ENCODE results near the gene MYO7A.

Gene MYO7A

GRCh38 chr11:77158041-77158695 is 30.1 kb downstream of the MYO7A start:
- TF ChIP-seq, protein P1, sequence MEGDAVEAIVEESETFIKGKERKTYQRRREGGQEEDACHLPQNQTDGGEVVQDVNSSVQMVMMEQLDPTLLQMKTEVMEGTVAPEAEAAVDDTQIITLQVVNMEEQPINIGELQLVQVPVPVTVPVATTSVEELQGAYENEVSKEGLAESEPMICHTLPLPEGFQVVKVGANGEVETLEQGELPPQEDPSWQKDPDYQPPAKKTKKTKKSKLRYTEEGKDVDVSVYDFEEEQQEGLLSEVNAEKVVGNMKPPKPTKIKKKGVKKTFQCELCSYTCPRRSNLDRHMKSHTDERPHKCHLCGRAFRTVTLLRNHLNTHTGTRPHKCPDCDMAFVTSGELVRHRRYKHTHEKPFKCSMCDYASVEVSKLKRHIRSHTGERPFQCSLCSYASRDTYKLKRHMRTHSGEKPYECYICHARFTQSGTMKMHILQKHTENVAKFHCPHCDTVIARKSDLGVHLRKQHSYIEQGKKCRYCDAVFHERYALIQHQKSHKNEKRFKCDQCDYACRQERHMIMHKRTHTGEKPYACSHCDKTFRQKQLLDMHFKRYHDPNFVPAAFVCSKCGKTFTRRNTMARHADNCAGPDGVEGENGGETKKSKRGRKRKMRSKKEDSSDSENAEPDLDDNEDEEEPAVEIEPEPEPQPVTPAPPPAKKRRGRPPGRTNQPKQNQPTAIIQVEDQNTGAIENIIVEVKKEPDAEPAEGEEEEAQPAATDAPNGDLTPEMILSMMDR (IDR thresholded peaks at IDR 0.05; ENCODE audit: borderline replicate concordance, control extremely low read depth, extremely low read depth, insufficient read depth, missing control alignments): no peak
- in situ Hi-C loops (cut with MboI; ENCODE audit: low sequenced_read_pairs, unreplicated experiment): no loop called here
- DNase-seq (ENCODE audit: low spot score): no peak

GRCh38 chr11:77159219-77159936 is 31.3 kb downstream of the MYO7A start:
- TF ChIP-seq, protein P1 (IDR thresholded peaks at IDR 0.05; ENCODE audit: borderline replicate concordance, control extremely low read depth, extremely low read depth, insufficient read depth, missing control alignments): no peak
- in situ Hi-C loops (cut with MboI; ENCODE audit: low sequenced_read_pairs, unreplicated experiment): no loop called here
- DNase-seq (ENCODE audit: low spot score): no peak

DNA sequence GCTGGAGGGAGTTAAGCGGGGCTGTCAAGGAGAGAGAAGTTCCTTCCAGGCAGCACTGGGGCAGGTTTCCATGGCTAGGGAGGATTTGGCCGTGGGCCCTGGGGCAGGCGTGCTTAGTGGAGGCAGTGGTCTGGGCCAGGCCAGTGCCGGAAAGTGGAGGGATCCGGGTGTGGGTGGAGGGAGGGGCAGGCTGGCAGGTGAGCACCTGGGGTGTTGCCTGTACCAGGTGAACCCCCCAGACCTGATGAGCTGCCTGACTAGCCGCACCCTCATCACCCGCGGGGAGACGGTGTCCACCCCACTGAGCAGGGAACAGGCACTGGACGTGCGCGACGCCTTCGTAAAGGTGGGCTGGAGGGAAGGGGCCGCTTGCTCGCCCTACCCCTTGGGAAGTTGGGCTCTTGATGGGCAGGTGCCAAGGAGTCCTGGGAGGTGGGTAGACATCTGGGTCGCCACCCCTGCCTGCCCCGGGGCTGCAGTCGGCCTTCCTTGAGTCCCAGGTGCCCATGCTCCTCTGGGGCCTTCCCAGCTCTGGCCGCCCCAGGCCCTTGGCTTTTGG is 32.0 kb downstream of the MYO7A start:
- no peak for DNase-seq (ENCODE audit: low spot score)
- in situ Hi-C loops (cut with MboI; ENCODE audit: low sequenced_read_pairs, unreplicated experiment): no loop called here
- TF ChIP-seq, protein P1 (IDR thresholded peaks at IDR 0.05; ENCODE audit: borderline replicate concordance, control extremely low read depth, extremely low read depth, insufficient read depth, missing control alignments): no peak

DNA sequence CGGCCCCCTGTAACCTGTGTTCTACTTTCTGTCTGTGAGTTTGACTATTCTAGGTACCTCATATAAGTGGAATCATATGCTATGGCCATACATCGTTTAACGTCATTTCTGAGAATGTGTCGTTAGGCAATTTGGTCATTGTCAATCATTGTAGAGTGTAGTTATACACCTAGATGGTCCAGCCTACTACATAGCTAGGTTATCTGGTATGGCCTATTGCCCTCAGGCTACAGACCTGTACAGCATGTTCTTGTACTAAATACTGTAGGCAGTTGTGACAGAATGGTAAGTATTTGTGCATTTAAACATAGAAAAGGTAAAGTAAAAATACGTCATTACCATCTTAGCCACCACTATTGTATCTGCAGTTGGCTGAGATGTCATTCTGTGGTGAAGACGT is 35.2 kb downstream of the MYO7A start:
- in situ Hi-C loops (cut with MboI; ENCODE audit: low sequenced_read_pairs, unreplicated experiment): no loop called here
- TF ChIP-seq, protein P1 (IDR thresholded peaks at IDR 0.05; ENCODE audit: borderline replicate concordance, control extremely low read depth, extremely low read depth, insufficient read depth, missing control alignments): no peak
- DNase-seq (ENCODE audit: low spot score): no peak

GRCh38 chr11:77165066-77165465 is 37.0 kb downstream of the MYO7A start:
- TF ChIP-seq, protein P1 (IDR thresholded peaks at IDR 0.05; ENCODE audit: borderline replicate concordance, control extremely low read depth, extremely low read depth, insufficient read depth, missing control alignments): no peak
- in situ Hi-C loops (cut with MboI; ENCODE audit: low sequenced_read_pairs, unreplicated experiment): no loop called here
- no peak for DNase-seq (ENCODE audit: low spot score)

DNA sequence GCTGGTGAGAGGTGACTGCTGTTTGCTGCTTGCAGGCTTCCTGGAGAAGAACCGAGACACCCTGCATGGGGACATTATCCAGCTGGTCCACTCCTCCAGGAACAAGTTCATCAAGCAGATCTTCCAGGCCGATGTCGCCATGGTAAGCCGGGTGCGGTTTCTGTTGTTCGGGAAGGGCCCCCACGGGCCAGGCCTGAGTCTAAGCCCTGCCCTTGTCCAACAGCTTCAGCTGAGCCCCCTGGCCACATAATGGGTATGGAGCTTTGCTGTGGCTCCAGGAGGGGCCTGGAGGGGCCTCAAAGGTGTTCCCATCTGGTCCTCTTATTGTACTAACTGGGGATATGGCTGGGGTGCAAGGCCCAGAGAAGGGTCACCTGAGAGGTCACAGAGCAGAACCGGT is 38.0 kb downstream of the MYO7A start:
- TF ChIP-seq, protein P1 (IDR thresholded peaks at IDR 0.05; ENCODE audit: borderline replicate concordance, control extremely low read depth, extremely low read depth, insufficient read depth, missing control alignments): no peak
- in situ Hi-C loops (cut with MboI; ENCODE audit: low sequenced_read_pairs, unreplicated experiment): no loop called here
- DNase-seq (ENCODE audit: low spot score): no peak
